Peyer's patch (tissue), 4 donors: ENCODE data around the gene RILPL1. TPM values are rescaled to one million over a fixed set of nuclear protein-coding genes. Genes with fewer than 3 reads are reported as not detected.

Experiments used
- DNase-seq, 3 donors: peaks; one replicate each; pipeline ENCODE4 v3.0.0-alpha.2; 2017 to 2019
- H3K27ac ChIP-seq, 4 donors: fragments of 200-600 bp; sonication (generic); one replicate each; pipeline ENCODE4 v1.5.1; 2016 to 2019
- H3K27me3 ChIP-seq, 2 donors: fragments of 200-600 bp; sonication (generic); one replicate each; pipeline ENCODE4 v1.5.1; 2019
- H3K36me3 ChIP-seq, 3 donors: fragments of 200-600 bp; sonication (generic); one replicate each; pipeline ENCODE4 v1.5.1; 2016 to 2019
- H3K4me1 ChIP-seq, 4 donors: fragments of 200-600 bp; sonication (generic); one replicate each; pipeline ENCODE4 v1.5.1; 2016 to 2019
- H3K4me3 ChIP-seq, 4 donors: fragments of 200-600 bp; sonication (generic); 1 replicate in 3 of 4; 2 replicates in 1 of 4; pipeline ENCODE4 v1.5.1; 2016 to 2019; ENCODE audit warnings: mild to moderate bottlenecking in 1 of 4
- H3K9me3 ChIP-seq, 4 donors: fragments of 200-600 bp; sonication (generic); one replicate each; pipeline ENCODE4 v1.5.1; 2016 to 2019; ENCODE audit warnings: mild to moderate bottlenecking in 1 of 4
- POLR2A ChIP-seq, 2 donors: fragments of 450-650 bp; IDR thresholded peaks; one replicate each; pipeline ENCODE4 v1.5.1; 2017; ENCODE audit warnings: antibody characterized with exemption in 2 of 2, mild to moderate bottlenecking in 2 of 2, moderate library complexity in 2 of 2
- total RNA-seq, 4 donors: library from RNA; depleted of rRNA; stranded (reverse); fragments of >200 nt; gene quantifications; one replicate each; pipeline ENCODE4 v1.1.0, GENCODE V29; 2016
- TF ChIP-seq, protein P1 (sequence below), 6 experiments: fragments of 450-650 bp in 4 of 6; fragments of 200-600 bp in 2 of 6; sonication (generic) in 1 of 6; IDR thresholded peaks; one replicate each; pipeline ENCODE4 v1.5.1; 2017 to 2019; ENCODE audit warnings: antibody characterized with exemption in 6 of 6, mild to moderate bottlenecking in 3 of 6, moderate library complexity in 1 of 6

Gene RILPL1
- total RNA-seq, 4 donors from 2014 or later: 1.4 to 29.7 (median 4.6) TPM

DNA sequence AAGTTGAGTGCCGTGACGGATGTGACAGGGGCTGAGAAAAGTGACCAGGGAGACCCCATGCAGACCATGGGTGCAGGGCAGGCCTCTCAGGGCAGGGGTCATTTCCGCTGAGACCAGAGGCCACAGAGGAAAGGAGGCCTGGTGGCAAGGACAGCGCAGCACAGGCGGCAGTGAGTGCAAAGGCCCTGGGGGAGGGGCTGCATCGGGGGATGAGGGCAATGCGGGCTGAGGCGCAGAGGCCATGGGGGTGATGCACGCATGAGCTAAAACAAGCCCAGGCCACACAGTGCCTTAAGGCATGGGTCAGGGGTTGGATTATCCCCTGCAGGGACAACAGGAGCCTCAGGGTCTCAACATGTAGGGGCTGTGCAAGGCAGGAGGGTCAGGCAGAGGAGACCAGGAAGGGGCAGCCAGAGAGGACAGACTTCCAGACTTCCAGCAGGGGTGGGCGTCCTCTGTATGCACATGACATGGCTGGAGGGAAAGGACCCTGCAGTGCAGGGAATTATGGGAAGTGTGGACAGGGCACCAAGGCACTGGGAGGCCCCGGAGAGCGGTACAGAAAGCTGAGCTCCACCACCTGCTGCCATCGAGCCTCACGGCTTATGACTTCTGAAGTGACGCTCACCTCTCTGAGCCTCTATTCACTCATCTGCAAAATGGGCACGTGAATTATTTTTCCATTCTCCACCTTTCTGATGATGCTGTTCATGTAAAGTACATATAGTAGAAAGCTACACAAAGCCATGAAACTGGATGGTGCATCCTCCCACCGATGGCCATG lies 27.3 kb downstream of the RILPL1 start:
- TF ChIP-seq POLR2A (IDR thresholded peaks at IDR 0.05): no peak
- TF ChIP-seq, protein P1, sequence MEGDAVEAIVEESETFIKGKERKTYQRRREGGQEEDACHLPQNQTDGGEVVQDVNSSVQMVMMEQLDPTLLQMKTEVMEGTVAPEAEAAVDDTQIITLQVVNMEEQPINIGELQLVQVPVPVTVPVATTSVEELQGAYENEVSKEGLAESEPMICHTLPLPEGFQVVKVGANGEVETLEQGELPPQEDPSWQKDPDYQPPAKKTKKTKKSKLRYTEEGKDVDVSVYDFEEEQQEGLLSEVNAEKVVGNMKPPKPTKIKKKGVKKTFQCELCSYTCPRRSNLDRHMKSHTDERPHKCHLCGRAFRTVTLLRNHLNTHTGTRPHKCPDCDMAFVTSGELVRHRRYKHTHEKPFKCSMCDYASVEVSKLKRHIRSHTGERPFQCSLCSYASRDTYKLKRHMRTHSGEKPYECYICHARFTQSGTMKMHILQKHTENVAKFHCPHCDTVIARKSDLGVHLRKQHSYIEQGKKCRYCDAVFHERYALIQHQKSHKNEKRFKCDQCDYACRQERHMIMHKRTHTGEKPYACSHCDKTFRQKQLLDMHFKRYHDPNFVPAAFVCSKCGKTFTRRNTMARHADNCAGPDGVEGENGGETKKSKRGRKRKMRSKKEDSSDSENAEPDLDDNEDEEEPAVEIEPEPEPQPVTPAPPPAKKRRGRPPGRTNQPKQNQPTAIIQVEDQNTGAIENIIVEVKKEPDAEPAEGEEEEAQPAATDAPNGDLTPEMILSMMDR (IDR thresholded peaks at IDR 0.05): no peak
- DNase-seq: no peak
- H3K4me1 ChIP-seq: no peaks in the 10 kb centered on the region
- no peak overlapping the region for H3K4me3 ChIP-seq
- no peaks in the 10 kb centered on the region for H3K27me3 ChIP-seq
- no peaks in the 10 kb centered on the region for H3K36me3 ChIP-seq
- H3K27ac ChIP-seq: no peak overlapping the region
- no peaks in the 10 kb centered on the region for H3K9me3 ChIP-seq

DNA sequence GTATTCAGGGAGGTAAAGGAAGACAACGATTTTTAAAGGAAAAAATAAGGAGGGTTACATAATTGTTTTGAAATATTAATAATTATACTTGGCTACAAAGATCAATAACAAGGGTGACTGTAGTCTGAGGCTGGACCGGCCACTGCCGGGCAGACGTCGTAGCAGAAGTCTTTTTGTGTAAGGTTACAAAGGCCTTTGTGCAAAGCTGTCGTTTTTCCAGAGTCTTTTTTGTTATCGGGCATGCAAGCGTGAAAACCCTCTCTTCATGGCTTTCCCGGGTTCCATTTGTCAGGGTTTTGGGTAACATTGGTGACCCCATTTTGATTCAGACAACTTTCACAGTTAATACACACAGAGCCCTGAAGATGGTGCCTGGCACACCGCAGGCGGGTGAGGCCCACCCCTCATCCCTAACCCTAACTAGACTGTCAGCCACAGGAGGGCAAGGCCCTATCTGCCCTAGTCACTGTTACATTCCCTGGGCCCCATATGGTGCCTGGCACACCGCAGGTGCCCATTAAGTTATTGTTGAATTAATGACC lies 31.3 kb downstream of the RILPL1 start:
- H3K27ac ChIP-seq: no peak overlapping the region
- no peaks in the 10 kb centered on the region for H3K27me3 ChIP-seq
- H3K4me1 ChIP-seq: no peaks in the 10 kb centered on the region
- no peaks in the 10 kb centered on the region for H3K9me3 ChIP-seq
- TF ChIP-seq, protein P1 (IDR thresholded peaks at IDR 0.05): no peak
- no peak for TF ChIP-seq POLR2A (IDR thresholded peaks at IDR 0.05)
- no peak for DNase-seq
- H3K36me3 ChIP-seq: no peaks in the 10 kb centered on the region
- H3K4me3 ChIP-seq: no peak overlapping the region

DNA sequence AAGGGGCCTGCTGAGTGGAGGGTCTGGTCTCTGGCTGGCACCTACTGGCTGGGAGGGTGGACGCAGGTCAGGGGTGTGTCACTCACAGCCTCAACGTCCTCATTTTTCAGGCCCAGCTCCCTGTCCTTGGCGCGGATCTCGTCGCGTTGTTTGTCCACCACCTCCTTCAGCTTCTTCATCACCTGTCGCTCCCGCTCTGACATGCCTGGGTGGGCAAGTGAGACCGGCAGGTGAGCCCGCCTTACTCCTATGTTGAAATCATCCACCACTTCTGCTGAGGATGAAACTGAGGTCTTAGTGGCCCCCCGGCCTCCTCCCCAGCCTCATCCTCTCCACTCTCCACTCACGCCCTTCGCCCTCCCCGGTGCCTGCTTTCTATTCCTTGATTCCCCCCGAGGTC lies 34.2 kb downstream of the RILPL1 start:
- DNase-seq: no peak
- Histone ChIP-seq H3K4me3 (no peak overlapping the region), H3K27ac (no peak overlapping the region), H3K4me1 (no peaks in the 10 kb centered on the region), H3K9me3 (no peaks in the 10 kb centered on the region), H3K27me3 (no peaks in the 10 kb centered on the region), H3K36me3 (no peaks in the 10 kb centered on the region)
- TF ChIP-seq, protein P1 (IDR thresholded peaks at IDR 0.05): no peak
- TF ChIP-seq POLR2A (IDR thresholded peaks at IDR 0.05): no peak

DNA sequence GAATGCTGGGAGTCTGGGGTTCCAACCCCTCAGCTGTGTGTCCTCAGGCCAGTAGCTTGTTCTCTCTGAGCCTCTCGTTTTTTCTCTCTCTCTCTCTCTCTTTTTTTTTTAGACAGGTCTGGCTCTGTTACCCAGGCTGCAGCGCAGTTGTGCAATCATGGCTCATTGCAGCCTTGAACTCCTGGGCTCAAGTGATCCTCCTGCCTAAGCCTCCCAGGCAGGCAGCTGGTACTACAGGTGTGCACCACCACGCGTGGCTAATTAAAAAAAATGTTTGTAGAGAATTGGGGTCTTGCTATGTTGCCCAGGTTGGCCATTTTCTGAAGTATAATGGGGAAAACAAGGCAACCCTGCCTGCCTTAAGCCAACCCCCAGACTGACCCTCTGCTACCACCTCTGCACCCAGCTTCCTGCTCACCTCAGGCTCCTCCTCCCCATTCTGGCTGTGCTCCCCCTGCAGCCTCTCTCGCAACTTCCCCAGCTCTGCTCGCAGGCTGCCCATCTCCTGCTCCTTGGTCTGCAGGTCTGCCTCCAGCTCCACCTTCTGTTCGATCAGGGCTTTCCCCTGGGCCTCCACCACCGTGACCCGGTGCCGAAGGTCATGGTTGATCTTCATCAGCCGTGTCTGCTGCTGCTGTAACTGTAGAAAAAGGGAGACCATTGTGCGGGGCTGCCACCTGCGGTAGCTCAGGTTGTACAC lies 35.2 kb downstream of the RILPL1 start:
- Histone ChIP-seq H3K9me3 (no peaks in the 10 kb centered on the region), H3K27me3 (no peaks in the 10 kb centered on the region), H3K4me3 (no peak overlapping the region), H3K4me1 (no peaks in the 10 kb centered on the region), H3K36me3 (no peaks in the 10 kb centered on the region), H3K27ac (no peak overlapping the region)
- DNase-seq: no peak
- TF ChIP-seq POLR2A (IDR thresholded peaks at IDR 0.05): no peak
- TF ChIP-seq, protein P1 (IDR thresholded peaks at IDR 0.05): no peak

DNA sequence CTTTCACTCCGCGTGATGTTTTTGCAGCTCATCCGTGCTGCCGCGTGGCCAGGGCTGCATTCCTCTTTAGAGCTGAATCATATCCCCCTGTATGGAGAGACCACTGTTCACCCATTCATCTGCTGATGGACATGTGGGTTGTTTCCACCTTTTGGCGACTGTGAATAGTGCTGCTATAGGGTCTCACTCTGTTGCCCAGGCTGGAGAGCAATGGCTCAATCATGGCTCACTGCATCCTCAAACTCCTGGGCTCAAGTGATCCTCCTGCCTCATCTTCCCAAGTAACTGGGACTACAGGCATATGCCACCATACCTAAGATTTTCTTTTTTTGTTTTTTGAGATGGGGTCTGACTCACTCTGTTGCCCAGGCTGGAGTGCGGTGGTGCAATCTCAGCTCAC lies 36.5 kb downstream of the RILPL1 start:
- no peaks in the 10 kb centered on the region for H3K9me3 ChIP-seq
- H3K4me1 ChIP-seq: no peaks in the 10 kb centered on the region
- H3K4me3 ChIP-seq: no peak overlapping the region
- no peaks in the 10 kb centered on the region for H3K36me3 ChIP-seq
- TF ChIP-seq, protein P1 (IDR thresholded peaks at IDR 0.05): no peak
- TF ChIP-seq POLR2A (IDR thresholded peaks at IDR 0.05): no peak
- no peak for DNase-seq
- H3K27me3 ChIP-seq: no peaks in the 10 kb centered on the region
- H3K27ac ChIP-seq: no peak overlapping the region
